ENCODE data around the gene TXNRD1.
"Not testable (repeated sequence)": the region's sequence is repeated elsewhere in the genome, so short reads cannot be mapped to it uniquely, and the experiment has no call there.

TXNRD1 gene

GRCh38 chr12:104263026-104263425 is 47.4 kb downstream of the TXNRD1 start:
- TF ChIP-seq CTCF (IDR thresholded peaks at IDR 0.05; ENCODE audit: low read depth, low read length): no peak
- no peak overlapping the region for H3K4me3 ChIP-seq (replicated peaks in 1 of 2; ENCODE audit: low read depth in 2 of 2, low read length in 2 of 2)
- no peak for DNase-seq (ENCODE audit: low read depth in 2 of 2)

GRCh38 chr12:104263580-104264358 is 48.2 kb downstream of the TXNRD1 start:
- H3K4me3 ChIP-seq (replicated peaks in 1 of 2; ENCODE audit: low read depth in 2 of 2, low read length in 2 of 2): no peak overlapping the region
- peak; percentile 48 to 58 for DNase-seq (ENCODE audit: low read depth in 2 of 2)
- TF ChIP-seq CTCF (IDR thresholded peaks at IDR 0.05; ENCODE audit: low read depth, low read length): no peak

GRCh38 chr12:104265436-104265835 is 49.9 kb downstream of the TXNRD1 start:
- not testable (repeated sequence) for H3K4me3 ChIP-seq (replicated peaks in 1 of 2; ENCODE audit: low read depth in 2 of 2, low read length in 2 of 2); DNase-seq (ENCODE audit: low read depth in 2 of 2)

GRCh38 chr12:104272938-104273337 is 57.4 kb downstream of the TXNRD1 start:
- no peak for DNase-seq (ENCODE audit: low read depth in 2 of 2)
- TF ChIP-seq CTCF (IDR thresholded peaks at IDR 0.05; ENCODE audit: low read depth, low read length): no peak
- H3K4me3 ChIP-seq (replicated peaks in 1 of 2; ENCODE audit: low read depth in 2 of 2, low read length in 2 of 2): no peak overlapping the region

GRCh38 chr12:104273503-104273902 is 57.9 kb downstream of the TXNRD1 start:
- DNase-seq (ENCODE audit: low read depth in 2 of 2): no peak
- TF ChIP-seq CTCF (IDR thresholded peaks at IDR 0.05; ENCODE audit: low read depth, low read length): no peak
- H3K4me3 ChIP-seq (replicated peaks in 1 of 2; ENCODE audit: low read depth in 2 of 2, low read length in 2 of 2): no peak overlapping the region

- no peak for DNase-seq (ENCODE audit: low read depth in 2 of 2)
- H3K4me3 ChIP-seq (replicated peaks in 1 of 2; ENCODE audit: low read depth in 2 of 2, low read length in 2 of 2): no peak overlapping the region
- no peak for TF ChIP-seq CTCF (IDR thresholded peaks at IDR 0.05; ENCODE audit: low read depth, low read length)
Observed at GRCh38 chr12:104274811-104275210, 59.2 kb downstream of the TXNRD1 start.

GRCh38 chr12:104275689-104276088 is 60.1 kb downstream of the TXNRD1 start:
- no peak overlapping the region for H3K4me3 ChIP-seq (replicated peaks in 1 of 2; ENCODE audit: low read depth in 2 of 2, low read length in 2 of 2)
- no peak for TF ChIP-seq CTCF (IDR thresholded peaks at IDR 0.05; ENCODE audit: low read depth, low read length)
- DNase-seq (ENCODE audit: low read depth in 2 of 2): no peak

Data from cardiac fibroblast (primary cell).